Measurements from ENCODE around the gene PIK3R1. TPM values are rescaled to one million over a fixed set of nuclear protein-coding genes. Genes with fewer than 3 reads are reported as not detected.
A peak's percentile ranks its signal among the peaks of the same experiment; 100 is the strongest.
"Not testable (repeated sequence)": the region's sequence is repeated elsewhere in the genome, so short reads cannot be mapped to it uniquely, and the experiment has no call there.

The PIK3R1 gene
- total RNA-seq, 1 donor = 73.8 TPM

DNA sequence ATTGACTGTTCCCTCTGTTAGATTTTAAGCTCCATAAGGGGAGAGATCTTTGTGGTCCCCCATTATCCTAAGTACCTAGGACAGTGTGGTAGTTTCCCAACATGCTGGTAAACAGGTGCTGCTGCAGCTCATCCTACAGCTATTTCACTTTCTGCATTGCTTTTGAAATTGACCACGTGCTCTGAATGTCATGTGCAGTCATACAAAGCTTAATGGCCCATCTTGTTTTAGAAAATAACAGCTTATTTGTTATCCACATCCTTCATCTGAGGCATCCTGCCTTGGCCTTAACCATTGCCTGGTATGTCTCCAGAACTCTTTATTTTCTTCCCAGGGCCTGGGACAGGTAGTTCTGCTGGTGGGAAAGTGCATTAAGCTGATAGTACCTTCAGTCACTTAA is 14.7 kb downstream of the PIK3R1 start:
- no peak overlapping the region for H3K4me3 ChIP-seq (ENCODE audit: low read depth, low read length)
- no peak for DNase-seq (ENCODE audit: low read depth)
- TF ChIP-seq CTCF (IDR thresholded peaks at IDR 0.05; ENCODE audit: insufficient read depth, low read depth, low read length) = no peak

GRCh38 chr5:68231414-68232076 is 16.0 kb downstream of the PIK3R1 start:
- H3K4me3 ChIP-seq (ENCODE audit: low read depth, low read length) = no peak overlapping the region
- TF ChIP-seq CTCF (IDR thresholded peaks at IDR 0.05; ENCODE audit: insufficient read depth, low read depth, low read length) = no peak
- no peak for DNase-seq (ENCODE audit: low read depth)

DNA sequence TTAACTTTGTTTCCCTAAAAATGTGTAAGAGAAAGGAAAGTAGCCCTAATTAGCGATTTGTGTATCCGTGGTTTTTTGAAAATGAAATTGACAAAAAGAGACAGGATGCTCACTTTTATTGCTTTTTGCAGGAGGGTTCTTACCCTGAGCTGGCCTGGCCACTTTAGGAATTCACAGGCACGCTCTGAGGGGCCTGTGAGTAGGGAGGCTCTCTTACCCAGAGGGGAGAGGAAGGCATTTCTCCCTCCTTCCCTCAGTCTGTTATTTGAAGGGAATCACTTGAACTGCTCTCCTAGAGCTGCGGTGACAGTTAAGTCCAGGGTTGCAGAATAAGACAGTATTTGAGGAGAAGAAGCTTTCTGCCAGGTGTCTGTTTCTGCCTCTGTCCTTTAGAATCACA is 16.7 kb downstream of the PIK3R1 start:
- DNase-seq (ENCODE audit: low read depth) = no peak
- no peak overlapping the region for H3K4me3 ChIP-seq (ENCODE audit: low read depth, low read length)
- no peak for TF ChIP-seq CTCF (IDR thresholded peaks at IDR 0.05; ENCODE audit: insufficient read depth, low read depth, low read length)

GRCh38 chr5:68233075-68233474 is 17.5 kb downstream of the PIK3R1 start:
- H3K4me3 ChIP-seq (ENCODE audit: low read depth, low read length) = no peak overlapping the region
- TF ChIP-seq CTCF (IDR thresholded peaks at IDR 0.05; ENCODE audit: insufficient read depth, low read depth, low read length) = no peak
- DNase-seq (ENCODE audit: low read depth) = no peak

DNA sequence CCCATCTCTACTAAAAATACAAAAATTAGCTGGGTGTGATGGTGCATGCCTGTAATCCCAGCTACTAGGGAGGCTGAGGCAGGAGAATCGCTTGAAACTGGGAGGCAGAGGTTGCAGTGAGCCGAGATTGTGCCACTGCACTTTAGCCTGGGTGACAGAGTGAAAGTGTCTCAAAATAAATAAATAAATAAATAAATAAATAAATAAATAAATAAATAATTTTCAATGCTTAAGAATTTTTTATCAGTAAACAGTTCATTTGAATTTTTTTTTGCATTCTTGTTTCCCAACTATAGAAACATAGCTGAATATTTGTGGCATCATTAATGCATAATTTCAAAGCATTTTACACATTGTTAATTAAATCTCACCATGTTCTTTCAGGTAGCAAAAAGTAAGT is 19.7 kb downstream of the PIK3R1 start:
- H3K4me3 ChIP-seq (ENCODE audit: low read depth, low read length); DNase-seq (ENCODE audit: low read depth): not testable (repeated sequence)

- TF ChIP-seq CTCF (IDR thresholded peaks at IDR 0.05; ENCODE audit: insufficient read depth, low read depth, low read length) = no peak
- DNase-seq (ENCODE audit: low read depth) = no peak
- H3K4me3 ChIP-seq (ENCODE audit: low read depth, low read length) = no peak overlapping the region
These were observed 22.2 kb downstream of the PIK3R1 start for GRCh38 chr5:68237715-68238114.

GRCh38 chr5:68239487-68239886 is 23.9 kb downstream of the PIK3R1 start:
- H3K4me3 ChIP-seq (ENCODE audit: low read depth, low read length) = no peak overlapping the region
- peak; percentile 93 for DNase-seq (ENCODE audit: low read depth)
- no peak for TF ChIP-seq CTCF (IDR thresholded peaks at IDR 0.05; ENCODE audit: insufficient read depth, low read depth, low read length)
